ENCODE results near the gene CSRP1. TPM values are rescaled to one million over a fixed set of nuclear protein-coding genes. Genes with fewer than 3 reads are reported as not detected.

The CSRP1 gene
- total and polyA plus RNA-seq, 2 of the 13 experiments (the other 11 are each of a cell fraction or from before 2014, with no cell fraction given) = 17.7 to 68.9 TPM

DNA sequence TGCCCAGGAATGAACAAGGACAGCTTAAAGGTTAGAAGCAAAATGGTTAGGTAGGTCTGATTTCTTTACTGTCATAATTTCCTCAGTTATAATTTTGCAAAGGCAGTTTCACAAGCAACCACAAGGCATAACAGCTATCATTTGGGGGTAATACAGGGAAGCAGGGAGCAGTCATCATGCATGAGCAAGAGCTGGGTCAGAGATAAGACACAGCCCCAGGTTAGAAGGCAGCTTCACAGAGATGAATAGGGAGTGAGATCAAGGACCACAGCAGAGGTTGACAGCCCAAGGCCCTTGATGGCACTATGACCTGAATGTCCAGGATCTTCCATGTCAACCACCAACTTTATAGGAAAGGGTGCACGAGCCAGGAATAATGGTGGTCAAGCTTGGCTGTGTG is 9.0 kb upstream of the CSRP1 start:
- Histone ChIP-seq H3K4me2 (ENCODE audit: low read depth, low read length) (no peak overlapping the region), H2AFZ (ENCODE audit: low read length) (no peak overlapping the region), H3K4me3 (replicated peaks in 1 of 3; ENCODE audit: insufficient read depth in 1 of 3, low read depth in 2 of 3, low read length in 3 of 3) (no peak overlapping the region), H3K4me1 (ENCODE audit: insufficient read depth, low read length) (peaks cover 17% of the 10 kb centered on the region), H4K20me1 (ENCODE audit: insufficient read depth, low read length) (no peaks in the 10 kb centered on the region), H3K27ac (ENCODE audit: extremely low read length, insufficient read depth, low read length) (no peak overlapping the region), H3K9ac (ENCODE audit: insufficient read depth, low read depth, low read length) (no peak overlapping the region), H3K79me2 (ENCODE audit: insufficient read depth, low read length) (no peaks in the 10 kb centered on the region), H3K27me3 (ENCODE audit: control insufficient read depth in 1 of 2, insufficient read depth in 2 of 2, low read length in 2 of 2) (peaks cover 1 to 14% of the 10 kb centered on the region in 2 experiments; a peak in 3 of 5 replicates), H3K9me3 (ENCODE audit: low read length) (no peaks in the 10 kb centered on the region), H3K36me3 (replicated peaks in 1 of 2; ENCODE audit: control insufficient read depth in 1 of 2, insufficient read depth in 2 of 2, low read length in 2 of 2) (no peaks in the 10 kb centered on the region)
- WGBS (ENCODE audit: low lambda C conversion rate) = 44% methylated on average over 1 of the region's 1 CpG
- in situ Hi-C loops (cut with HindIII; ENCODE audit: extremely low pct_ligation_motif_present, low pct_unique_long_range_greater_than_20kb) = no loop called here
- no peak for DNase-seq (ENCODE audit: low spot score)
- FAIRE-seq = no peak
- TF ChIP-seq KDM5B (CRISPR knock-in tag; IDR thresholded peaks at IDR 0.05; ENCODE audit: borderline replicate concordance) (no peak), TMF1 (CRISPR knock-in tag; IDR thresholded peaks at IDR 0.05; ENCODE audit: low read depth) (no peak), FOXP1 (IDR thresholded peaks at IDR 0.05) (no peak), FOXP1 (CRISPR knock-in tag; IDR thresholded peaks at IDR 0.05) (no peak), SRY (CRISPR knock-in tag; IDR thresholded peaks at IDR 0.05) (no peak), YEATS2 (CRISPR knock-in tag; IDR thresholded peaks at IDR 0.05; ENCODE audit: borderline replicate concordance) (no peak), ZNF138 (CRISPR knock-in tag; IDR thresholded peaks at IDR 0.05; ENCODE audit: low read depth) (no peak), ZNF615 (CRISPR knock-in tag; IDR thresholded peaks at IDR 0.05; ENCODE audit: borderline replicate concordance) (no peak), ZNF678 (CRISPR knock-in tag; IDR thresholded peaks at IDR 0.05) (no peak), KAT8 (CRISPR knock-in tag; IDR thresholded peaks at IDR 0.05) (no peak), ZFP82 (CRISPR knock-in tag; IDR thresholded peaks at IDR 0.05; ENCODE audit: borderline replicate concordance) (no peak), POLR2A (IDR thresholded peaks at IDR 0.05; ENCODE audit: insufficient read depth in 1 of 2, low read depth in 2 of 2, low read length in 2 of 2) (no peak), ZC3H13 (CRISPR knock-in tag; IDR thresholded peaks at IDR 0.05) (no peak), BCL6 (CRISPR knock-in tag; IDR thresholded peaks at IDR 0.05) (no peak), ZNF773 (CRISPR knock-in tag; IDR thresholded peaks at IDR 0.05; ENCODE audit: borderline replicate concordance) (no peak)
- TF ChIP-seq, protein P1, sequence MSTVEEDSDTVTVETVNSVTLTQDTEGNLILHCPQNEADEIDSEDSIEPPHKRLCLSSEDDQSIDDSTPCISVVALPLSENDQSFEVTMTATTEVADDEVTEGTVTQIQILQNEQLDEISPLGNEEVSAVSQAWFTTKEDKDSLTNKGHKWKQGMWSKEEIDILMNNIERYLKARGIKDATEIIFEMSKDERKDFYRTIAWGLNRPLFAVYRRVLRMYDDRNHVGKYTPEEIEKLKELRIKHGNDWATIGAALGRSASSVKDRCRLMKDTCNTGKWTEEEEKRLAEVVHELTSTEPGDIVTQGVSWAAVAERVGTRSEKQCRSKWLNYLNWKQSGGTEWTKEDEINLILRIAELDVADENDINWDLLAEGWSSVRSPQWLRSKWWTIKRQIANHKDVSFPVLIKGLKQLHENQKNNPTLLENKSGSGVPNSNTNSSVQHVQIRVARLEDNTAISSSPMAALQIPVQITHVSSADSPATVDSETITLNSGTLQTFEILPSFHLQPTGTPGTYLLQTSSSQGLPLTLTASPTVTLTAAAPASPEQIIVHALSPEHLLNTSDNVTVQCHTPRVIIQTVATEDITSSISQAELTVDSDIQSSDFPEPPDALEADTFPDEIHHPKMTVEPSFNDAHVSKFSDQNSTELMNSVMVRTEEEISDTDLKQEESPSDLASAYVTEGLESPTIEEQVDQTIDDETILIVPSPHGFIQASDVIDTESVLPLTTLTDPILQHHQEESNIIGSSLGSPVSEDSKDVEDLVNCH (CRISPR knock-in tag; IDR thresholded peaks at IDR 0.05) = no peak
- no TSS peak for BruUV-seq (replicated peaks)
- ChIA-PET CTCF (ENCODE audit: low intra/inter-chr PET ratio, low total read pairs) (interaction anchor here (8.4 kb wide), 1 partner anchor 34 kb away, joined by 226 read pairs; no protein-coding TSS in a partner anchor), POLR2A (no interaction called here)
- intact Hi-C loops (cut with micrococcal nuclease; ENCODE audit: unreplicated experiment) = no loop called here
- no peak for ATAC-seq
